Head of caudate nucleus (tissue), 42 donors: Measurements from ENCODE around the gene RPS21.
"Not testable (repeated sequence)": the region's sequence is repeated elsewhere in the genome, so short reads cannot be mapped to it uniquely, and the experiment has no call there.

Experiments
- DNase-seq, 42 donors: peaks; one replicate each; pipeline versions ENCODE4 v3.0.0 to v3.0.0-alpha.2; 2020 to 2021; ENCODE audit warnings: mixed read lengths in 7 of 42
- intact Hi-C: fragments of 100-400 bp; cut with DNase I; formaldehyde crosslinking; loops from one replicate; pipeline ENCODE4 v1.15.0; 2022

RPS21 gene

DNA sequence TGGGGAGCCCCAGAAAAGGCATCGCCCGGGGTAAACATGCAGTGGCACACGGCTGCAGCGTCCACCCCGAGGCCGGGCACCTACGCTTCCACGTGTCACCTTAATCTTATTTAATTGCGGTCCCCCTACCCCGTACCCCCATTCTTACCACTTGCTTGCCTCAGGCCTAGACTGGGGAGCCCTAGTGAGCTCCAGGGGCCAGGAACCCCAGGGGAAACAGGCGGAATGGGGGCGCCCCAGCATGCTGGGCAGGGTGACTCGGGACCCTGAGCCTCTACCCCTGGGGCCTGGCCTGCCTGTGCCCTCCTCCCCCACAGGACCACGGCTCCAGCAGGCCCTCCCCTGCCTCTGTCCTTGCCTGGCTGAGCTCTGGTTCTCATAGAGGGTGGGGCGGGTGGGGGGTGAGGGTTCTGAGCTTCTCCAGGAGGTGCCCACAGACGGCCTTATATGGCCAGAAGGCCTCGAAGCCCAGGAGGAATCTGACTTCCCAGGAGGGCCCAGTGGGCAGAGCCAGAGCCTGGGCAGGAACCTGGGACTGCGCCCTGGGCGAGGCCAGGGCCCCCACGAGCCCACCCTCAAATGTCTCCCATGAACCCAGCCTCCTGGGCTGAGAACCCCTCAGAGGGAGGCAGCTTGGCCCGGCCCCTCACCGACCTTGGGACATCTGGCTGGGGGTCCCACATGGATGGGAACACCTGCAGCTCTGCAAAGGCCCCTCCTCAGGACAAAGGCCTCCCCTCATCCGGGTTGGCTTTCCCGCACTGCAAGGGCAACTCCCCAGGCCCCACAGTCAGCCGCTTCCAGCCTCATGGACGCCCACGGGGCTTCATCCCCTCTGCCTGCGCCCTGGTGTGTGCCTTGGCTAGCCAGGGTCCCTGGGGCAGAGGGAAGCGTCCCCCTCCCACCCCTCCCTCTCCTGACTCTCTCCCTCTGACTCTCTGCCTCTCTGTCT is 14.6 kb upstream of the RPS21 start:
- no peak for DNase-seq
- intact Hi-C loops, result loop anchor here (10.0 kb wide), 1 partner anchor 528 kb away; no protein-coding TSS in a partner anchor

DNA sequence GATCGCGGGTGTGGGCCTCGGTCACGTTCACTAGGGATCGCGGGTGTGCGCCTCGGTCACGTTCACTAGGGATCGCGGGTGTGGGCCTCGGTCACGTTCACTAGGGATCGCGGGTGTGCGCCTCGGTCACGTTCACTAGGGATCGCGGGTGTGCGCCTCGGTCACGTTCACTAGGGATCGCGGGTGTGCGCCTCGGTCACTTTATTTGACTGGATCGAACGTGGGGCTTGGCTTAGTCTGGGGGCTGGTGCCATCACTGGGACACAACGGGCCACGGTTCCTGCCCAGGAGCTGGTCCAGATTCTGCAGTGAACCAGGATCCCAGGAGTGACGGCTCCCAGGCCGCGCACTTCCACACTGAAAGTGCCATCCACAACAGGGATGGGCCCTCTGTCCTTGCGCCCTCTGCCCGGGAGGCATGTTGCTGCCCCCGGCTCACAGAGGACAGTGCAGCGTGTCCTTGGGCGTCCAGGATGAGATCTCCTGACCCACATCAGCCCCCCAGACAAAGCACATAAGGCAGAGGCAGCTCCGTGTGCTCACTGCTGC is 13.2 kb upstream of the RPS21 start:
- not testable (repeated sequence) for DNase-seq
- intact Hi-C loops, result loop anchor here (10.0 kb wide), 1 partner anchor 529 kb away; no protein-coding TSS in a partner anchor

DNA sequence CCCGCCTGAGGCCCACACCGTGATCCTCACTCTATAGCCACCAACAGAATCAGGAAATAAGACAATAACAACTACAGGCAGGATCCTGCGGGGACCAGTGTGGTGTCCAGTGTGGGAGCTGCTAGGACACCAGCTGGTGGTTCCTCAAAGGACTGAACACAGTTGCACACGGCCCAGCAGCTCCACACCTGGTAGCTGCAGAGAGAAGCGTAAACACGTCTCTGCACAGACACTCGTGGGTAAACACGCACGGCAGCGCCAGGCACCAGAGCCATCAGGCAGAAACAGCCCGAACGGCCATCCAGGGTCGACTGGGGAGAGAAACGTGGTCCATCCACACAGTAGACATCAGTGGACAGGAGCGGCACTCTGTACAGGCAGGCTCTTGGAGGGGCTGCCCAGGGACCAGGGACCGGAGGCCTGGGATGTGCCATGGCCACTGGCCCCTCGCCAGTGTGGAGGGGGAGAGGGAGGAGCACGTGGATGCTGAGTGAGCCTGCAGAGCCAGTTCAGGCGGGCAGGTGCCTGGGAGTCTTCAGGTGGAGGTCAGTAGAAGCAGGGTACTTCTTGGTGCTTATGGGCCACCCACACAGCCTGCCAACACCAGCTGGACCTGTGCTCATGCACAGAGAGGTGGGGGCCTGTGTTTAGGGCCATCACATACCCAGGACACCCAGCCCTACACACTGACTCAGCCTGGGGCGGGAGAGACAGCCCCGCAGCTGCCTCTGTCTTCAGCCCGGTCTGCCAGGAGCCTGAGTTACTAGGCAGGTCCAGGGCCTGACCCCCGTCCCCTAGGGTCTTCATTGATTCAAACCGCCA is 12.4 kb upstream of the RPS21 start:
- intact Hi-C loops, result loop anchor here (10.0 kb wide), 1 partner anchor 530 kb away; no protein-coding TSS in a partner anchor
- DNase-seq, result no peak

DNA sequence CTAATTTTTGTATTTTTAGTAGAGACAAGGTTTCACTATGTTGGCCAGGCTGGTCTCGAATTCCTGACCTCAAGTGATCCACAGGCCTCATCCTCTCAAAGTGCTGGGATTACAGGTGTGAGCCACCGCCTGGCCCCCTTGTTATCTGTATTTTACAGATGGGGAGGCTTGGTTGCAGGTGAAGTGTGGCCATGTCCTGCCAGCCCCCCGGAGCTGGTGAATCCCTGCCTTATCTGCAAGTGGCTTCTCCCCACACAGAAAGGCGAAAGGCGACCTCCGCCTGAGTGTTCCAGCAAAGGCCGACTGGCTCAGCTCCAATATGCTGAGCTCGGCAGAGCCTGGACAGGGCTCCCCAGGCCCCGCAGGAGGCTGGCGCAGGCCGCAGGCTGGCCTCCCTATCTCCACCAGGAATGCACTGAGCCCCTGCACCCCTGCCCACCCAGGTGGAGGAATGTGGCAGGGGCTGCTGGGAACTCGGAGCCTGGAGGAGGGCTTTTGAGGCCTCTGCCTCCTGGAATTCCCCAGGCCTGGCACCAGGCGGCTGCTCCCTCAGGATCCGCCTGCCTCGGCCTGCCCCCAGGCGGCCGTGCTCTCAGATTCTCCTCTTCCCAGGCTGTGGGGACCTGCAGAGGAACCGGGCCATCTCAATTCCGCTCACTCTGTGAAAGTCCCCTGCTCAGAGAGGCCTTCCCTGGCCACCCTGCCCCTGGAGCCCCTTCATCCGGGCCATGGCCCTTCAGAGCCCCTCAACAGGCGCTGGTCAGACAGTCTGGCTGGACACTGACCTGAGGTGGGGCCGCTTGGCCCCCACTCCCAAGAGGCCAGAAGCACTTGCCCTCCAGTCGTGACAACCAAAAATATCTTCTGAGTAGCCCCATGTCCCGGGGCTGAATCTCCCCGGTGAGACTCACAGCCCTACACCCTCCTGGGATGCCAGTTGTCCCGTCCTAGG is 10.5 kb upstream of the RPS21 start:
- peak in 1 of 42 donors; percentile 46 for DNase-seq
- intact Hi-C loops, result loop anchor here (10.0 kb wide), 1 partner anchor 532 kb away; no protein-coding TSS in a partner anchor

DNA sequence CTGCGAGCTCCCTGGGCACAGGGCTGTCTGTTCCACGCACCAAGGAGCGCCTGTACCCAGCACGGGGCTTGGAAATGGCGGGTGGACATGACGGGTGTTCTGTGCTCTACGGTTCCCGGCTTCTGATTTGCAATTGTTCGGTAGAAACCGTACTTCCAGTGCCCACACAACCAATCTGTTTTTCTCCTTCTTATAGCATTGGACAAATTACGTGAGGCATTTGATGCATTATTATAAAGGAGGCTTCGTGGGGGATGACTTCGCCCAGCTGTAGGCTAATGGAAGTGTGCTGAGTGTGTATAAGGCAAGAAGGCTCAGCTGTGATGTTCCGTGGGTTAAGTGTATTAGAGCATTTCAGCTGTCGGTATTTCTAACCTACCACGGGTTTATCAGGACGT is 9.8 kb upstream of the RPS21 start:
- intact Hi-C loops, result loop anchor here (10.0 kb wide), 1 partner anchor 532 kb away; no protein-coding TSS in a partner anchor
- DNase-seq, result no peak

DNA sequence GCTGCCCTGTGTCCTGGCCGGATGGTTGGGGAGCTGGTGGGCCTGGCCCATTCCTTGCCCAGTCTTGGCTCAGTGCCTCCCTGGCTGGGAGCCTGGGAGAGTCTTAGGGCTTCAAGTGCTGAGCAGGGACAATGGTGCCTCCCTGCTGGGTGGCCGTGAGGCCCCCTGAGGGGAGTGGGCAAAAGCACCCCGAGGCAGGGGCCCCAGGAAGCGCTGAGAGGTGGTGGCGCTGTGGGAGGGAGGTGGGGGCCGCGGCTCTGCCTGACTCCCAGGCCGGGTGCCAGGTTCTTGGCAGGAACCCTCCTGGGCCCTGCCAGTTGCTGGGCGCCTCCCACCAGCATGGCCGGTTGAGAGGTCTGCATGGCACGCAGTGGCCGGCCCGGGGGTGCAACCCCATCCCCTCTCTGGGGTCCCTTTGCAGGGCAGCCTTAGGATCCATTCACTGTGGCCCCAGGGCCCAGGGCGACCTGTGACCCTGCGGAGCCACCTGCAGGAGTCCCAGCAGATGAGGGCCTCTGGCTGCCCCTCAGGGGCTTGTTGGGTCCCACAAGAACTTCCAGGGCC is 9.2 kb upstream of the RPS21 start:
- intact Hi-C loops, result loop anchor here (10.0 kb wide), 1 partner anchor 533 kb away; no protein-coding TSS in a partner anchor
- DNase-seq, result peak in 29 of 42 donors; percentile 33 to 75 (median 56)

DNA sequence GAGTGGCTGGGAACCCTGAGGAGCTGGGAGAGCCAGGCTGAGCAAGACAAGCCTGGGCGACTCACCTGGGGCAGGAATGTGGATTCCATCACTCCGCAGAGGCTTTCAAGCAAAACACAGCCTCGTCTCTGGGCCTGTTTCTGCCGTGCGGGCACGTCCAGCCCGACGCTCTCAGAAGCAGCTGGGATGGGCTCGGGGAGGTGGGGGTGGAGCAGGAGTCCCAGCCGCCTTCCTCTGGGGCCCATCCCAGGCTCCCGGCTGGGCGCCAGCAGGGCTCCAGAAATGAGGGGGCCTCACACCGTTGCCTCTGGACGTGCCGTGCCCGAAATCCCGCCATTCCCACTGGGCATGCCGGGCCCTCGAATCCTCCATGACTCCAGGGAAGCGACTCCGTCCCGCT is 8.7 kb upstream of the RPS21 start:
- intact Hi-C loops, result loop anchor here (10.0 kb wide), 1 partner anchor 533 kb away; no protein-coding TSS in a partner anchor

DNA sequence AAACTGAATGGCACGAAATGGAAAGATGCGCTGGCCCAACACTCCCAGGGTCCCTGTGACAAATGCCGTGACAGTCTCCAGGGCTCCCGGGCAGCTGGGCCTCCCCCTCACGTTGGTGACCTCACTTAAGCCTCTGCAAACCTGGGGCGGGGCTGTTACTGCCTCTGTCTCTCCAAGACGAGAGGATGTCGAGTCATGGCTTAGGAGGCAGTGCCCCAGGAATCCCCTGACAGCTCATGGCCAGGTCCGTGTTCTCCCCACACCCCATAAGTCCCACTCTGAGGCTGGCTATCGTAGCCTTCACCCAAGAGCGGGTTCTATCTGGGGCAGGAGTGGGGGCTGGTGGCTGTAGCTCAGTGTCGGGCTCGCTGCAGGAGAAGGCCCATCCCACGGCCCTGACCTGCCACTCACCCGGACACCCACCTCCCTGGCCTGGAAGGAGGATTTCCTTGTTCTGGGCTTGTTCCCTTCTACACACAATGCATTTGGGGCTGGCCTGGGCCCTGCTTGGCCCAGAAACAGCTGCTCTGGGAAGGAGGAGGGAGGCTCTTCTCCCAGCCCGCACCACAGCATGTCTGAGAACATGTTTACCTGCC is 5.6 kb upstream of the RPS21 start:
- intact Hi-C loops, result loop anchor here (10.0 kb wide), 2 partner anchors 196 to 316 kb away; partner anchors contain the start of genes MTG2 and TAF4
- no peak for DNase-seq

More for the DNA sequence above, 8.7 kb upstream of the RPS21 start:
- DNase-seq, result no peak

DNA sequence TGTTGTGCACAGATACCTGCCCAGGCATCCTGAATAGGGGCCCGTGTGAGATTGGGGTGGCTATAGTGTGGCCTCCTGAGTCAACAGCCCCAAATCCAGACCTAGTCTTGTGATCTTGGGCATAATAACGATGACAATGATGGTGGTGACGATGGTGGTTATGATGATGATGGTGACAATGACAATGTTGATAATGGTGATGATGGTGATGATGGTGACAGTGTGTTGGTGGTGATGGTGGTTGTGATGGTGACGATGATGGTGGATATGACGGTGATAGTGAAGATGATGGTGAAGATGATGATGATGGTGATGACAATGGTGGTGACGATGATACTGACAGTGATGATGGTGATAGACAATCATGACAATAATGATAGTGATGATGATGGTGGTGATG is 5.1 kb upstream of the RPS21 start:
- intact Hi-C loops, result loop anchor here (10.0 kb wide), 2 partner anchors 197 to 317 kb away; partner anchors contain the start of genes MTG2 and TAF4
- no peak for DNase-seq

DNA sequence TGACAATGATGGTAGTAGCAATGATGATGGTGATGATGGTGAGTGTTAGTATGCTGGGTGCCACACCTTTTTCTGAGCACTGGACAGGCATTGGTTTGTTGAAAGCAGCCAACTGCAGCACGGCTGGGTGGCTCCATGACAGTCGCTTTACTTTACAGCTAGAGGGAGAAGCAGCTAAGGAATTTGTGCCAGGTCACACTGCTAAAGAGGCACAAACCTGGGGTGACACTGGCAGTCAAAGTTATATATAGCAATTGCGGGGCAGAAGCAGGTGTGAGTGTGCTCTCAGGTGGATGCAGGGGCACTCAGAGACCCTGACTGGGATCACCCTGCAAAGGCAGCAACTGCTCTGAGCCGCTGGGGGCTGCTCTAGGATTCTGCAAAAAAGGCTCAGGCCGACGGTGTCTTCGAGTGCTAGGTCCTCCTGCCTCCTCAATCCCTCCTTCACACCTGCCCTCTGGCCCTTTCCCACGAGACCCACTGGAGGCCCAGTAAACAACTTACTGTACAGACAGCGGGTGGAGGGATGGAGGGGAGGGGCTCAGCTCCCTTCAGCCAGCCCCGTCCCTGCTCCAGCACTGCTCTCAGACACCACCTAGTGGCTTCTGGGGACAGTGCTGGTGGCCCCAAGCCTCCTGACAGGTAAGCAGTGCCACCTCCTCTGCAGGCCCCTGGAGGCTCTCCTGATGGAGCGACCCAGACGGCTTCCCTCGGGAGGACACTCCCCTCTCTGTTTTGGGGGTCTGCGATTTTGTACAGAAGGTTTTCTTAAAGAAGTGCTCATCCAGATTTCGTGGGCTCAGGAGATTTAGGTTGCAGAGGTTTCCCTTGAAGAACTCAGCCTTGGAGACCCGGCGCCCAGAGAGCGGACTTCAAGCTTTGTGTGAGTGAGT is 4.4 kb upstream of the RPS21 start:
- peak; percentile 61 to 89 (median 78) for DNase-seq
- intact Hi-C loops, result loop anchor here (10.0 kb wide), 2 partner anchors 198 to 318 kb away; partner anchors contain the start of genes MTG2 and TAF4

DNA sequence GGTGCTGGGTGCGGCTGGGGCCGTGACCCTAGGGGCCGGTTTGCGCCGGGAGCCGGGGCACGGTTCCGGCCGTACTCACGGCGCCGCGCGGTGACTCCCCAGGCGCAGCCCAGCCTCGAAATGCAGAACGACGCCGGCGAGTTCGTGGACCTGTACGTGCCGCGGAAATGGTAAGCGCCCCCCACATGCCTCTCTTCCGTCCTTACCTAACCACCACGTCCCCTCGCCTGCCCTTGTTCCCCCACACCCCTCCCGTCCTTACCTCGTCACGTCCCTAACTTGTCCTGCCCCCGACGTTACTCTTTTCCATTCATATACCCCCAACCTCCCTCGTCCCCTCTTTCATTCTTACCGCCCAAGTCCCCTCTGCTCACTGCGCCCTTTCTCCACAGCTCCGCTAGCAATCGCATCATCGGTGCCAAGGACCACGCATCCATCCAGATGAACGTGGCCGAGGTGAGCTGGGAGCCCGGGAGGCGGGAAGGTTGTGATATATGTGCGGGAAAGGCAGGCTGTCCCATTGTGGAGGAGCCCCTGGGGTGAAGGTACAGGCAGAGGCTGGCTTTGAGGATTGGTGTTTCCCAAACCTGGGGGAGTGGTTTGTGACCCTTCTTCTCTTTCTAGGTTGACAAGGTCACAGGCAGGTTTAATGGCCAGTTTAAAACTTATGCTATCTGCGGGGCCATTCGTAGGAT is 463 bp downstream of the RPS21 start:
- intact Hi-C loops, result loop anchor here (2.0 to 10.0 kb wide), 3 partner anchors 85 to 323 kb away; partner anchors contain the start of genes ADRM1, MTG2 and TAF4
- peak in 1 of 42 donors; percentile 27 for DNase-seq

DNA sequence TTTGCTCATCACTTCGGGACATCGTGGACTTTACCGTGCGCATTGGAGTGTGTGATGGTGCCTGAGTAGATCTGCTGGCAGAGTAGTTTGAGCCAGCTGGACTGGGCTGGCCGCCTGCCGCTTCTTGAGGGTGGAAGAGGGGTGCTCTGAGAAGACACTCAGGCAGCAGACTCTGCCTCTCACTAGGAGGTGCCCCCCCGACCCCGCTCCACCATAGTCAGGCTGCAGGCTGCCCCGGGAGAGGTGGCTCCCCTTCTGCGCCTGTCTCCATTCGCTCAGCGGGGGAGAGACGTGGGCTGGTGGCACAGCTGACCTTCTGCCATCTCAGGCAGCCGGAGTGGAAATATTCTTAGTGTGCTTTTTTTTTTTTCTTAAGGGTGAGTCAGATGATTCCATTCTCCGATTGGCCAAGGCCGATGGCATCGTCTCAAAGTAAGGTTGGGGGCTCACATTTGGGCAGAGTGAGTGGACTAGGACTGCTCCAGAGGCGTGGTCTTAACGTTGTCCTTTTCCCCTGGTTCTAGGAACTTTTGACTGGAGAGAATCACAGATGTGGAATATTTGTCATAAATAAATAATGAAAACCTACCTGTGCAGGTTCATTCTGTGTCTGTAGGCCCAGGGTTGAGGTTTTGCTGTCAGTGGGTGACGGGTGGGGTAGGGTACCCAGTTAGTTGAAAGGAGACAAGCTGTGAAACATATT is 1.2 kb downstream of the RPS21 start:
- intact Hi-C loops, result loop anchor here (2.0 to 10.0 kb wide), 3 partner anchors 85 to 323 kb away; partner anchors contain the start of genes ADRM1, MTG2 and TAF4
- DNase-seq, result no peak

DNA sequence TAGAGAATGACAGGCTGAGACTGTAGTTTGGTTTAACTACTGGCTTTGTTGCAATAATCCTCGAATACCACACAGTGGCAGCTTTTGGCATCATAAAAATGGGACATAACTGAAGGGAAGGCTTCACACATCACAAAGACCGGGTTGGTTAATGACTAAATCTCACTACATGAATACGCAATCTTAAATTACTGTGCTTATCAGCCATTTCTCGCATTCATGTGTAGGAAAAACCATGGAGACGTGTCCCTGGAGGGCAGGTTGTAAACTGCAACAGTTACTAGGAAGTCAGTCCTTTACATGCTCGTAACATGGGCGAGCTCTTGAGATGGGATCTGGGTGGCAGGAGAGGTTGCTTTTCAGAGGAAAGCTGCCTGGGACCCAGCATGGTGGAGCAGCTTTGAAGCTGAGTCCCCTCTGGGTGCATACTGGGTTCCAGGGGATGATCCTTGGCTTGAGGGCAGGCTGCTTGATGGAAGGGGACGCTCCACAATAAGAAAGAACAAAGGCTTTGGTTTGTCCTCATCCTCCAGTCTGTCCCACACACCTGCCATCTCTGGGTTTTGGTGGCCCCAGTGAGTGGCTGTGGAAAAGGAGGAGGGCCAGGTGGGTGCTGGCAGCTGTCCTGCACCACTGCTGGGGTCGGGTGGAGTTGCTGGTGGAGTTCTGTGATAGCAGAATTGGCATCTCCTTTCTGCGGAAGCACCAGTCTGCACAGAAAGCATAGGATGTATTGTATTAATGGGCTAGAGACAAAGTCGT is 2.1 kb downstream of the RPS21 start:
- DNase-seq, result no peak
- intact Hi-C loops, result loop anchor here (10.0 kb wide), 2 partner anchors 204 to 324 kb away; partner anchors contain the start of genes MTG2 and TAF4
